Activated naive CD4-positive, alpha-beta T cell treated with anti-CD3 and anti-CD28 coated beads for 36 hours (primary cell): ENCODE data around the gene CYLC1. TPM values are rescaled to one million over a fixed set of nuclear protein-coding genes. Genes with fewer than 3 reads are reported as not detected.

ENCODE experiments used
- CTCF ChIA-PET: fragments of 350-600 bp; sonication (Branson Sonifier 250); formaldehyde crosslinking; loops from one replicate; lab custom pipeline; 2021; ENCODE audit warnings: antibody characterized with exemption; lab: Charles Lee
- DNase-seq: peaks from one replicate; pipeline ENCODE4 v3.0.0-alpha.2; 2020
- H3K27ac Mint-ChIP-seq: one replicate; pipeline ENCODE4 v1.8.0; 2021; ENCODE audit warnings: mild to moderate bottlenecking, mixed read lengths
- H3K27me3 Mint-ChIP-seq: one replicate; pipeline ENCODE4 v1.8.0; 2021; ENCODE audit warnings: low read depth, mixed read lengths
- H3K36me3 Mint-ChIP-seq: one replicate; pipeline ENCODE4 v1.8.0; 2021; ENCODE audit warnings: low read depth, mixed read lengths
- H3K4me1 Mint-ChIP-seq: one replicate; pipeline ENCODE4 v1.8.0; 2021; ENCODE audit warnings: low read depth, mixed read lengths
- H3K4me3 Mint-ChIP-seq: one replicate; pipeline ENCODE4 v1.8.0; 2021; ENCODE audit warnings: mild to moderate bottlenecking, moderate library complexity, mixed read lengths
- H3K9me3 Mint-ChIP-seq: one replicate; pipeline ENCODE4 v1.8.0; 2021; ENCODE audit warnings: mixed read lengths
- intact Hi-C: fragments of 100-400 bp; cut with micrococcal nuclease; formaldehyde crosslinking; loops from one replicate; pipeline ENCODE4 v1.15.1; 2023
- total RNA-seq, 2 experiments: library from RNA; stranded (reverse); gene quantifications; one replicate each; pipeline ENCODE4 v1.2.3, GENCODE V29; 2021

Gene CYLC1, protein sequence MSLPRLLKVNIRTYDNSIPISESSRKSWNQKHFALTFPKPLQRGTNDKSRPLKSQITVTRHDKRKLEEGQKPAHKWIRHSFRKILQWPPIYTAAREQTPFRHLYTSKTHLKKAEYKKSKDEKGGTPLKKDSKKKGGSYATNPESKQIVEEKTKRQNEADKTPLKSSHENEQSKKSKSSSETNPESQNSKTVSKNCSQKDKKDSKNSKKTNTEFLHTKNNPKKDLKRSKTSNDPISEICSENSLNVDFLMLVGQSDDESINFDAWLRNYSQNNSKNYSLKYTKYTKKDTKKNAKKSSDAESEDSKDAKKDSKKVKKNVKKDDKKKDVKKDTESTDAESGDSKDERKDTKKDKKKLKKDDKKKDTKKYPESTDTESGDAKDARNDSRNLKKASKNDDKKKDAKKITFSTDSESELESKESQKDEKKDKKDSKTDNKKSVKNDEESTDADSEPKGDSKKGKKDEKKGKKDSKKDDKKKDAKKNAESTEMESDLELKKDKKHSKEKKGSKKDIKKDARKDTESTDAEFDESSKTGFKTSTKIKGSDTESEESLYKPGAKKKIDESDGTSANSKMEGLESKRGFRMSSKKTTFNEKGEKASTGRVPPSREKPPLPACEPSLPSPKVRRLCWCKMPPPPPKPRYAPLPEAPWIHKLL
- not detected for total RNA-seq

- H3K9me3 Mint-ChIP-seq: peaks cover 4% of the 10 kb centered on the region
- H3K4me3 Mint-ChIP-seq: no peak within 1 kb of the TSS
- CTCF ChIA-PET: no interaction called here
- H3K36me3 Mint-ChIP-seq: no peaks in the 10 kb centered on the region
- H3K27ac Mint-ChIP-seq: no peak within 1 kb of the TSS
- intact Hi-C loops: no loop called here
- no peaks in the 10 kb centered on the region for H3K4me1 Mint-ChIP-seq
- DNase-seq: no peak
- no peaks in the 10 kb centered on the region for H3K27me3 Mint-ChIP-seq
These were observed at the start of gene CYLC1 for GRCh38 chrX:83860846-83861245. Gene CYLC1, plus strand, starts transcription at chrX:83861146. Its CDS starts 37 bp downstream, at chrX:83861183.

DNA sequence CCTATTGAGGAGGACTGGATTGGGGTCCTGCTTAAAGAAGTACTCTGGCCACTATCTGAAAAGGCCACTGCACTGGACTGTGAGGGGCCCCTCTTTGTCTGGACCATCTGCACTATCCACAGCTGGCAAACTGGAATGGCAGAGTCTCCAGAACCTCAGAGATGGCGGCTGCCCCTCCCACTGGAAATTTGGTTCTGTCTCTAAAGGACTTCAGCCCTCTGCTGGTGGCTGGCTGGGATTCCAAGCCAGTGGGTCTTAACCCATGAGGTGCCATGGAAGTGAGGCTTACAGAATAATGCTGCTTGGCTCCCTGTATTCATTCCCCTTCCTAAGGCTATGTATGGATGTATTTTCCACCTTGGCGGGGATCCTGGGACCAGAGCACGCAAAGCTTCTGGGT is 41.6 kb upstream of the CYLC1 start:
- no peak for DNase-seq
- intact Hi-C loops: no loop called here
- peaks cover 2% of the 10 kb centered on the region for H3K9me3 Mint-ChIP-seq
- no peak overlapping the region for H3K4me3 Mint-ChIP-seq
- H3K36me3 Mint-ChIP-seq: no peaks in the 10 kb centered on the region
- H3K27ac Mint-ChIP-seq: no peak overlapping the region
- no peaks in the 10 kb centered on the region for H3K27me3 Mint-ChIP-seq
- no peaks in the 10 kb centered on the region for H3K4me1 Mint-ChIP-seq
- CTCF ChIA-PET: no interaction called here

GRCh38 chrX:83829874-83830273 is 31.1 kb upstream of the CYLC1 start:
- Mint-ChIP-seq H3K4me1 (no peaks in the 10 kb centered on the region), H3K36me3 (no peaks in the 10 kb centered on the region), H3K4me3 (no peak overlapping the region), H3K27ac (no peak overlapping the region), H3K9me3 (no peaks in the 10 kb centered on the region), H3K27me3 (no peaks in the 10 kb centered on the region)
- intact Hi-C loops: no loop called here
- DNase-seq: no peak
- CTCF ChIA-PET: no interaction called here

- Mint-ChIP-seq H3K9me3 (no peaks in the 10 kb centered on the region), H3K27ac (no peak overlapping the region), H3K4me3 (no peak overlapping the region), H3K4me1 (no peaks in the 10 kb centered on the region), H3K36me3 (no peaks in the 10 kb centered on the region), H3K27me3 (no peaks in the 10 kb centered on the region)
- no peak for DNase-seq
- CTCF ChIA-PET: no interaction called here
- intact Hi-C loops: loop anchor here (10.0 kb wide), 1 partner anchor 191 kb away; no protein-coding TSS in a partner anchor
These were observed 15.5 kb upstream of the CYLC1 start for GRCh38 chrX:83845397-83845796.

- no peaks in the 10 kb centered on the region for H3K9me3 Mint-ChIP-seq
- H3K4me3 Mint-ChIP-seq: no peak overlapping the region
- intact Hi-C loops: loop anchor here (10.0 kb wide), 1 partner anchor 193 kb away; no protein-coding TSS in a partner anchor
- H3K27ac Mint-ChIP-seq: no peak overlapping the region
- DNase-seq: no peak
- no peaks in the 10 kb centered on the region for H3K27me3 Mint-ChIP-seq
- CTCF ChIA-PET: no interaction called here
- no peaks in the 10 kb centered on the region for H3K36me3 Mint-ChIP-seq
- H3K4me1 Mint-ChIP-seq: no peaks in the 10 kb centered on the region
These were observed 13.6 kb upstream of the CYLC1 start for GRCh38 chrX:83847339-83847738.

DNA sequence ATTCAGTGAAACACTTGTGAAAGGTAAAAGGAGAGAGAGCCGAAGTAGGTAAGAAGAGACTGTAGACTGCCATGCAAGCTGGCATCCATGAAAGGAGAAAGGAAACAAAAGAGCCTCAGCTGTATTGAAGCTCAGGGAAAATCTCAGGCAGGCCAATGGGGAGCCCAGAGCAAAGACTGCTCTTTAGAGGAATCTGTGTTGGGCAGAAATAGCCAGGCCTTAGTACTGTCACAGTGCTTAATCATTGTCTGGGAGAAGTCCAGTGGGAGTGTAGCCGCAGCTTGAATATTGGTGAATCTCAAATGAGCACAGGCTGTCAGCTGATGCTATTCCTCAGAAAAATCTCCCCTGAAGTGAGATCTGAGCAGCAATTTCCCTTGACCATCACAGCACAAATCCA is 27.6 kb downstream of the CYLC1 start:
- H3K27me3 Mint-ChIP-seq: no peaks in the 10 kb centered on the region
- DNase-seq: no peak
- CTCF ChIA-PET: no interaction called here
- no peaks in the 10 kb centered on the region for H3K36me3 Mint-ChIP-seq
- no peaks in the 10 kb centered on the region for H3K9me3 Mint-ChIP-seq
- H3K4me1 Mint-ChIP-seq: no peaks in the 10 kb centered on the region
- H3K4me3 Mint-ChIP-seq: no peak overlapping the region
- H3K27ac Mint-ChIP-seq: no peak overlapping the region
- intact Hi-C loops: no loop called here

DNA sequence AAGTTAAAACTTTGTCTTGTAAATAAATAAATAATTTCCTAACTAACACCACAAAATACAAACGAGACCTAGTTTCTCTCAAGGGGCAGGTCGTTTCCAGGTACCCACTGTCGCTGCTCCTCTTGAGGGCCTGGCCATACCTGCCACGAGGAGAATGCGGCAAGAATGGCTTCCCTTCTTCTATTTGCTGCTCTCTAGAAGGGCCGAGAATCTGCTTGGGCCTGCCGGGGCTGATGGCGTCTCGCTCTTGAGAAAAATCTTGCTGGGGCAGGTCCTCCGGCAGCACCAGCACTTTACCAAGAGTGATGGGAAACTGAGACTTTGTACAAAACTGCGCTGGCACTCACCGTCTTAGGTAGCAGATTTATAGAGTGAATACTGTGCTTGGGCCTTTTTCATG is 31.5 kb downstream of the CYLC1 start:
- Mint-ChIP-seq H3K4me3 (no peak overlapping the region), H3K9me3 (no peaks in the 10 kb centered on the region), H3K4me1 (no peaks in the 10 kb centered on the region), H3K27me3 (no peaks in the 10 kb centered on the region), H3K27ac (no peak overlapping the region), H3K36me3 (no peaks in the 10 kb centered on the region)
- CTCF ChIA-PET: no interaction called here
- intact Hi-C loops: no loop called here
- DNase-seq: no peak

DNA sequence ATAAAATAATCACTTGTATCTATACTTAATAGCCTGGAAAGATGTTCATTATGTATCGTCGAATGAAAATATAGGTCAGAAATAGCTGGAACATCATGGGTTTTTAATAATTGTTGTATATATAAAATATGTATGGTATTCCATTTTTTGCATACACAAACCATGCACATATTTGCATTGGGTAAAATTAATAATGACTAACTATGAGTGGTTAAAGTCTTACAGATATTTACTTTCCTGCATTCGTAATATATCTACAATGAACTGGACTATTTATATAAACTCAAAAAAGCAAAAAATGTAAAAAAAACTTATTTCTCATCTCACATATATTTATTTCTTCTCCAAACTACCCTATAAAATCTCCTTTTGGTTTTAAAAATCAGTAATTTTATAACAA is 46.0 kb downstream of the CYLC1 start:
- Mint-ChIP-seq H3K27ac (no peak overlapping the region), H3K4me1 (no peaks in the 10 kb centered on the region), H3K4me3 (no peak overlapping the region), H3K36me3 (no peaks in the 10 kb centered on the region), H3K9me3 (peaks cover 8% of the 10 kb centered on the region), H3K27me3 (no peaks in the 10 kb centered on the region)
- no peak for DNase-seq
- CTCF ChIA-PET: no interaction called here
- intact Hi-C loops: no loop called here

DNA sequence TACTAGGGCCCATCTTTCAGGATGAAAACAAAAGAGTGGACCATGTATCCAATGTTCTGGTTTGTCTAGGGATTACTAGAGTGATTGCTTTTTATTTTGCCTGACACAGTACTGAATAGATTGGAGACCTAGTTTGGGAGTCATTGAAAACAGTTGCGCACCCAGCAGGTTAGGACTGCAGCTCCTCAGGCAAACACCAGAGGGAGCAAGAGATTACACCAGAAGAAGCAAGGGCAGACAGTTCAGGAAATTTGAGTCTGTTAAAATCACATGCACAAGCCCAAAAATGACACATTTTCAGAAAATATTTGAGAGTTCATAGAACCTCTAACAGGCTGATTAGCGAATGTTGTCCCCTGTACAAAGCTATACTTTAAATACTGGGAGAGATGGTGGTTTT is 55.6 kb downstream of the CYLC1 start:
- no peak overlapping the region for H3K27ac Mint-ChIP-seq
- DNase-seq: no peak
- intact Hi-C loops: no loop called here
- CTCF ChIA-PET: interaction anchor here (0.6 kb wide), 1 partner anchor 18 kb away, joined by 3 read pairs; no protein-coding TSS in a partner anchor
- no peaks in the 10 kb centered on the region for H3K4me1 Mint-ChIP-seq
- H3K4me3 Mint-ChIP-seq: no peak overlapping the region
- no peaks in the 10 kb centered on the region for H3K36me3 Mint-ChIP-seq
- H3K9me3 Mint-ChIP-seq: peaks cover 5% of the 10 kb centered on the region
- no peaks in the 10 kb centered on the region for H3K27me3 Mint-ChIP-seq

- H3K27me3 Mint-ChIP-seq: no peaks in the 10 kb centered on the region
- no peaks in the 10 kb centered on the region for H3K9me3 Mint-ChIP-seq
- H3K27ac Mint-ChIP-seq: no peak overlapping the region
- no peak for DNase-seq
- intact Hi-C loops: no loop called here
- H3K4me3 Mint-ChIP-seq: no peak overlapping the region
- H3K4me1 Mint-ChIP-seq: no peaks in the 10 kb centered on the region
- CTCF ChIA-PET: no interaction called here
- H3K36me3 Mint-ChIP-seq: no peaks in the 10 kb centered on the region
These were observed 73.3 kb downstream of the CYLC1 start for GRCh38 chrX:83934220-83934619.
